NCI-H2107 treated with DMSO at 0.1 percent for 48 hours (cell line): ENCODE measurements around the gene PPTC7.
A peak's percentile ranks its signal among the peaks of the same experiment; 100 is the strongest.
"Not testable (repeated sequence)": the region's sequence is repeated elsewhere in the genome, so short reads cannot be mapped to it uniquely, and the experiment has no call there.

Experiments used
- DNase-seq: peaks from one replicate; lab custom pipeline; 2025; ENCODE audit not compliant: unreplicated experiment; lab: John Stamatoyannopoulos, UW

The PPTC7 gene

GRCh38 chr12:110587102-110587501, 4.0 kb upstream of the PPTC7 start:
- not testable (repeated sequence) for DNase-seq

GRCh38 chr12:110585231-110585799, 2.2 kb upstream of the PPTC7 start:
- DNase-seq = no peak

DNA sequence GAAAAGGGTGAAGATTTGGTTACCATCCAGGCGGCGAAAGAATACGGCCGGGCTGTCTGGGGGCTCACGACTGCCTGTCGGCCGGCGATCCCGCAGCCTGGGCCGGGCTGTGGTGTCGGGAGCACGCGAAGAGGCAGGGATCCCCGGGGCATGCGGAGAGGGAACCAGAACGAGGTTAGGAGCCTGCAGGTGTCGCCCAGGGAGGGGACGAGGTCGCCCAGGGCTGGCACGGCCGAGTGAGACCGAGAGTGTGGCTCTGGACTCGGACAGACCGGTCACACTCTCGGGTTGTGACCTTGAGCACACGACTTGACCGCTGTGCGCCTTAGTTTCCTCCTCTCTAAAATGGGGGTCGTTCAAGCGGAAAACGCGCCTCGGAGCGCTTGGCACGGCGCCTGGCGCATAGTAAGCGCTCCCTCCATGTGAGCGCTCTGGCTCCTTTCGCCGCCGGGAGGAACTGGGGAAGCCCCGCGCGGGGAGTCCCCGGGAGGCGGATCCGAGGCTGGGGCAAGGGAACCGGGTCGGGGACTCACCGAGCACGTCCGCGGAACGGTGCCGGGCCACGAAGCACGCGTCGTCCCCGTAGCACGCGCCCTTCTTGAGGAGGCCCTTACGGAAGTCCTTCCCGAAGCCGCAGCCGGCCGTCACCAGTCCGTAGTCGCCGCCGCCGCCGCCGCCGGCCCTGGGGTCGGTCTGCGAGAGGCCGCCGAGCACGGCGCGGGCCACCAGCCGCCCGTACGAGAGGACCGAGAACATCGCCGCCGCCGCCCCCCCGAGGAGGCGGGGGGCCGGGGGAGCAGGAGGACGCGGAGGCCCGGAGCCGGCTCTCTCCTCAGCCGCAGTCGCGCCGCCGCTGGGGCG, 612 bp downstream of the PPTC7 start:
- no peak for DNase-seq

GRCh38 chr12:110581931-110582275, 1.2 kb downstream of the PPTC7 start:
- peak; percentile 42 for DNase-seq

DNA sequence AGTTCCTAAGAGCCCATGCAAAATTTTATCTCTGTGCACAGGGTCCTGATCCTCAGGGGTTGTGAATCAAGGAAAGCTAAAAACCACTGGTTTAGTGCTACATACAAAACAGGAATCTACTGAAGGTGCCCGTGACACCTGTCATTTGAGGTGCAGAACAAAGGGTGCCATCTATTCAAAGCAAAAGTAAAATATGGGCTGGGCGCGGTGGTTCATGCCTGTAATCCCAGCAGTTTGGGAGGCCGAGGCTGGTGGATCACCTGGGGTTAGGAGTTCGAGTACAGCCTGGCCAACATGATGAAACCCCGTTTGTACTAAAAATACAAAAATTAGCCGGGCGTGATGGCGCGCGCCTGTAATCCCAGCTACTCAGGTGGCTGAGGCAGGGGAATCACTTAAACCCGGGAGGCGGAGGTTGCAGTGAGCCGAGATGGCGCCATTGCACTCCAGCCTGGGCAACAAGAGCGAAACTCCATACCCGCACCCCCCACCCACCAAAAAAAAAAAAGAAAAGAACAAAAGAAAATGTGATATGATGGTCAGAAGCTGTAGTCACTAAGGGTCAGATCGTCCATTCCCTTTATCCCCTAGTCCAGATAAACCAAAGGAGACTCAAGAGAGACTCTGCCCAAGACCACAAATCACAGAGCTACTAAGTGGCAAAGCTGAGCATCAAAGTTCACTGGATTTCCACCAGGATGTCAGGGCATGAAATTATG, 3.4 kb downstream of the PPTC7 start:
- DNase-seq = no peak

GRCh38 chr12:110578694-110579534, 4.2 kb downstream of the PPTC7 start:
- peak; percentile 44 for DNase-seq

DNA sequence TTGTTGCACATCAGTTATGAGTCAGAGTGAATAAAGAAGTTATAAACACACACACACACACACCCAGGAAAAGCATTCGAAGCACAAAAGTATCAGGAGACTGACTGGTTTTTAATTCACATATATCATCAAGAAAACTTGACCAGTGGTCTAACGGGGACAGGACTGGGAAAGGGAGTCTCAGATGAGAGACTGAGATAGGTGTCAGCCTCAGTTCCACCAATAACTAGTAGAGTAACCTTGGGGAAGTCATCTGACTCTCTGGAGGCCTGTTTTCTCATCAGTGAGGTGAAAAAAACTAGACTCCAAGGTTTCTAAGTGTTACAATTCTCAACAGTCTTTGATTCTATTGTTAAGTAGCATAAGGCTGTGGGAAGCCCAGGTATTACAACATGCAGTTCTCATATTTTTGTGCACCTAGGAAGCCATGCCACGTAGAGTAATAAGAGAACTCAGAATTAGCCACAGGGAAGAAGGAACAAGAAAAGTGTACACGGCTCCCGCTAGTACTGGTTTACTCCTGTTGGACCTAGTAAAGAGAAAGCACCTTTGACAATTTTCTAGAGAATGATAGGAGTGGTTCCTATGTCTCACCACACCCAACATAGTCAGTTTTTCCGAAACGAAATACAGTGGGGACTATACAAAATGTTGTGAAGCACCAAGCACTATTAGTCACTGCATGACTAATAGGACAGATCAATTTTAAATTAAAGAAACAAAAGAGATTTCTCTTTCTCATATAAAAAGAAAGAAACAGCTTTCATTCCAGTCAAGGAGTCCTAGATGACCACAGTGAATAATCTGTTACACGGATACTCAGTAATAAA, 5.0 kb downstream of the PPTC7 start:
- peak; percentile 78 for DNase-seq

DNA sequence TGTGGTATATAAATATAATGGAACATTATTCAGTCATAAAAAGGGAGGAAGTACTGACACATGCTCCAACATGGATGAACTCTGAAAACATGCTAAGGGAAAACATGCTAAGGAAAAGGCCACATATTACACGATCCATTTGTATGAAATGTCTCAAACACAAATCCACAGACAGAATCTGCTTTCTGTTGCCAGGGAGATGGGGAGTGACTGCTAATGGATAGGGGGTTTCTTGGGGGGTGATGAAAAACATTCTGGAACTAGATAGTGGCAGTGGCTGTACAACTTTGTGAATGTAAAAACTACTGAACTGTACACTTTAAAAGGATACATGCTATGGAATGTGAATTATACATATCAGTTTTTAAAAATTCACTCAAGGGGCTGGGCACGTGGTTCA, 6.6 kb downstream of the PPTC7 start:
- no peak for DNase-seq

GRCh38 chr12:110575326-110575725, 7.8 kb downstream of the PPTC7 start:
- DNase-seq = no peak

- DNase-seq = not testable (repeated sequence)
Observed at GRCh38 chr12:110574717-110575230, 8.3 kb downstream of the PPTC7 start.

- DNase-seq = no peak
Observed at GRCh38 chr12:110574044-110574443, 9.1 kb downstream of the PPTC7 start.

DNA sequence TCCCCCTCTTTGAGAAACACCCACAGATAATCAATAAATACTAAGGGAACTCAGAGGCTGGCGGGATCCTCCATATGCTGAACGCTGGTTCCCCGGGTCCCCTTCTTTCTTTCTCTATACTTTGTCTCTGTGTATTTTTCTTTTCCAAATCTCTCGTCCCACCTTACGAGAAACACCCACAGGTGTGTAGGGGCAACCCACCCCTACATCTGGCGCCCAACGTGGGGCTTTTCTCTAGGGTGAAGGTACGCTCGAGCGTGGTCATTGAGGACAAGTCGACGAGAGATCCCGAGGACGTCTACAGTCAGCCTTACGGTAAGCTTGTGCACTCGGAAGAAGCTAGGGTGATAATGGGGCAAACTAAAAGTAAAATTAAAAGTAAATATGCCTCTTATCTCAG, 12.3 kb downstream of the PPTC7 start:
- DNase-seq = not testable (repeated sequence)

DNA sequence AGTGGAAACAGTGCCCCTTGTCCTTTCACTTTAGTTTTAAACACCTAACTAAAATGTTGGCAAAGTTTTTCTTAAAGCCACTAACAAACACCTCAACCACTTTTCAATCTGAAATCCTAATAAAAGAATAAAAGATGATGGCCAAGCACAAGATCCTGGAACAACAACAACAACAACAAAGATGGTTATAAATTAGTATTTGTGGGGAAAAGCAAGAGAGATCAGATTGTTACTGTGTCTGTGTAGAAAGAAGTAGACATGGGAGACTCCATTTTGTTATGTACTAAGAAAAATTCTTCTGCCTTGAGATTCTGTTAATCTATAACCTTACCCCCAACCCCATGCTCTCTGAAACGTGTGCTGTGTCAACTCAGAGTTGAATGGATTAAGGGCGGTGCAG, 13.3 kb downstream of the PPTC7 start:
- not testable (repeated sequence) for DNase-seq

GRCh38 chr12:110568752-110569151, 14.4 kb downstream of the PPTC7 start:
- DNase-seq = no peak

DNA sequence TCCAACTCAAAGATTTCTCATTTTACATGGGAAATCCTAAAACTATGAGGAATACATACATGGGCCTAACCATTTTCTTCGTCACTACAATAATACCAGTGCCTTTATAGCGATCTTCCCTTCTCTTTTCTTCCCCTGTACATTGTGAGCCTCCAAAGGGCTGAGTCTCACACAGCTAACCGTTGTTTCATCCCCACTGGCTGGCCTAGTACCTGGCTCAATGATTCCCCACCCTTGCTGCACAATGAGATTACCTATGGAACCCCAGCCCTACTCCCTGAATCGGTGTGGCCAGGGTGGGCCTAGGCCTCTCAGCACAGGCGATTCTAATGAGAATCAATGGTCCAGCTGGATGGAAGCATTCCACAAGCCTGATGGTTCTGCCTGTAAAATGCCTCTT, 16.1 kb downstream of the PPTC7 start:
- DNase-seq = no peak

DNA sequence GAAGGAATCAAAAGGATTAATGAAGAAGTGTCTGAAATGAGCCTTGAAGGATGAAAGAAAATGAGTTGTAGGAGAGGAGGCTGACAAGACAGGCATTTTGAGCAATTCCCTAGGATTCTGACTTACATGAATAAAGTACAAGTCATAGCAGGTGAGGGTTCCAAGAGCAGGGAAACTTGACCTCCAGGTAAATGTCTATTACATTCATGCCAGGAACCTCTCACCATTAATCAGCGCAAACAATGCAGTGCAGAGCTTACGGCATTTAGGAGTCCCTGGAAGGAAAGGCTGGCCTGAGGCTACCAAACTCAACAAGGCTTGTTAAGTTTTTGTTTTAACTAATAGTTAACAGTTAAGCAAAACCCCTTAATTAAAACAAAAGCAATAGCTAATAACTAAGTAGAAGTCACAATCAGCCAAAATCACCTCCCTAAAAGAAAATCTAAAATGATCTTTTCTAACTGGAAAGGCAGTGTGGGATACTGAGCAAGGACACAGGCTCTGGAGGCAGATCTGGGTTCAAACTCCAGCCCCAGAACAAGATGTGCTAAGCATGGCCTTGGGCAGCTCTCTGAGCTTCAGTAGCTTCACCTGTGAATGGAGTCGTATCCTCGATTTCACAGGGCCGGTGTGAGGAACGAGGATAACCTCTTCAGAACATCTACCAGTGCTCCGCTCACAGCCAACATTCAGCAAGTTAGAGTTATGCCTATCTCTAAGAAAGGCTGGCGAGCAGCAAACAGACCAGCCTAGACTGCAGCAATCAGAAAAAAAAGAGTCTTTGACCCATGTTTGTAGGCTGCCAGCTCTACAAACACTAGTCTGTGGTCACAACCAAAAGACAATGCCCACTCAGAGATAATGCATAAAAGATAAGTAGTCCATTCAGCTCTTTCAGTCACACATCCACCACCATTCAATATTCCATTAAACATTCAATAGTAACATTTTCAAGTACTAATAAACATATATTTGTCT, 16.9 kb downstream of the PPTC7 start:
- DNase-seq = peak; percentile 34

GRCh38 chr12:110564471-110564991, 18.6 kb downstream of the PPTC7 start:
- DNase-seq = no peak

DNA sequence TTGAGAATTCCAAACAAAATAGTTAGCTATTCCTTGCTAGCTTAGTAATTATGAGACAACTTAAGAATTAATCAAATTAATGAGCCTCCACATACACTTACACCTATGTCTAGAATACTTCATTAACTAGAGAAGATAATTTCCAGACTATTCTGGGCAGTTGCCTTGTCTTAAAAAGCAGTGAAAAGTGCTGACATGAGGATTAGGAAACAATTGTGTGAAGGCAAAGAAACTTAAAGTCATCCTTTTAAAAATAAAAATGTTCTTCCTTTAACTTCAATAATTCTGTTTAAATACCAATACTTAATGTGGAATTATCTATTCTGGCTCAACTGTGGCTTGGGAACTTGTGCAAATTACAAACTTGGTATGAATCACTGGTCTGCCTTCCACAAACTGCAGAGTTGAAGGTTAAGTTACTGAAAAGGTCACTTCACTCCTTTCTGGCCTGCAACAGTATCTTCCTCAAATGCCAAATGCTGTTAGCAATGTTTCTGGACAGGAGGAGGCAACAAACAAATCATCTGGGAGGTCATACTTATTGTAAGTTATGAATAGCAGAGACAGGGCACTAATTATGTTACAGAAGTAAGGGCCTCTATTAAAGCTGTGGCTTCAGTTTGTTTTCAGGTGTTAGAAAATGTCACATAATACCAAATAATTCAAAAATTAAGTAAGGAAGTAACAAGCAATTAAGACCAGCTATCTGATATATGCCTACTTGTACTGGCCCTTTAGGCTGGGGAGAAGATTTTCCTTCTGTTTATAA, 19.2 kb downstream of the PPTC7 start:
- no peak for DNase-seq
